Spleen (tissue), 11 donors: Measurements from ENCODE around the gene PCED1A. TPM values are rescaled to one million over a fixed set of nuclear protein-coding genes. Genes with fewer than 3 reads are reported as not detected.
A peak's percentile ranks its signal among the peaks of the same experiment; 100 is the strongest.

Source experiments
- DNase-seq: peaks from one replicate; pipeline ENCODE4 v3.0.0-alpha.2; 2020
- H3K27ac ChIP-seq, 8 donors: fragments of 200-600 bp; sonication (generic) in 7 of 8; 1 replicate in 4 of 8; 2 replicates in 4 of 8; pipeline versions ENCODE4 v1.5.0 to v1.8.0; 2016 to 2021; ENCODE audit warnings: inconsistent platforms in 4 of 8, mild to moderate bottlenecking in 4 of 8, moderate library complexity in 1 of 8
- H3K27me3 ChIP-seq, 7 donors: fragments of 200-600 bp; sonication (generic) in 6 of 7; replicated peaks in 1 of 7; 1 replicate in 4 of 7; 2 replicates in 3 of 7; pipeline versions ENCODE4 v1.5.0 to v1.8.0; 2016 to 2021; ENCODE audit warnings: inconsistent platforms in 3 of 7, mild to moderate bottlenecking in 1 of 7
- H3K36me3 ChIP-seq, 6 donors: fragments of 200-600 bp; sonication (generic) in 5 of 6; 1 replicate in 4 of 6; 2 replicates in 2 of 6; pipeline versions ENCODE4 v1.5.0 to v1.8.0; 2016 to 2021; ENCODE audit warnings: inconsistent platforms in 2 of 6
- H3K4me1 ChIP-seq, 6 donors: fragments of 200-600 bp; sonication (generic) in 5 of 6; 1 replicate in 3 of 6; 2 replicates in 3 of 6; pipeline versions ENCODE4 v1.5.0 to v1.8.0; 2016 to 2021; ENCODE audit warnings: inconsistent platforms in 3 of 6
- H3K4me3 ChIP-seq, 8 donors: fragments of 200-600 bp; sonication (generic) in 7 of 8; 1 replicate in 4 of 8; 2 replicates in 4 of 8; pipeline versions ENCODE4 v1.5.0 to v1.8.0; 2016 to 2021; ENCODE audit warnings: inconsistent platforms in 4 of 8, mild to moderate bottlenecking in 4 of 8, moderate library complexity in 2 of 8
- H3K9me3 ChIP-seq, 8 donors: fragments of 200-600 bp; sonication (generic) in 7 of 8; 1 replicate in 4 of 8; 2 replicates in 4 of 8; pipeline versions ENCODE4 v1.5.0 to v1.8.0; 2016 to 2021; ENCODE audit warnings: inconsistent platforms in 4 of 8
- CTCF ChIP-seq, 11 experiments: fragments of 200-600 bp in 7 of 11; fragments of 450-650 bp in 4 of 11; sonication (generic) in 4 of 11; IDR thresholded peaks in 8 of 11; conservative IDR thresholded peaks in 3 of 11; 1 replicate in 7 of 11; 2 replicates in 4 of 11; pipeline versions ENCODE4 v1.4.0 to v1.8.0; 2016 to 2021; ENCODE audit warnings: antibody characterized with exemption in 11 of 11, inconsistent platforms in 4 of 11, mild to moderate bottlenecking in 1 of 11
- POLR2A ChIP-seq, 3 donors: fragments of 450-650 bp; IDR thresholded peaks; one replicate each; pipeline ENCODE4 v1.5.1; 2017; ENCODE audit warnings: antibody characterized with exemption in 3 of 3, mild to moderate bottlenecking in 1 of 3
- POLR2AphosphoS5 ChIP-seq, 3 donors: sonication (generic); formaldehyde crosslinking; IDR thresholded peaks; one replicate each; pipeline ENCODE4 v1.5.1; 2017; ENCODE audit warnings: antibody characterized with exemption in 3 of 3
- WGBS, 5 donors: extraction: QIAGEN DNeasy Blood & Tissue Kit in 3 of 5; methylation state at CpG; one replicate each; pipeline versions ENCODE4 v1.1.5 to v1.1.7; 2013 to 2018; 5-methylcytosine and 5-hydroxymethylcytosine counted together
- intact Hi-C: fragments of 100-400 bp; cut with DNase I; formaldehyde crosslinking; loops from one replicate; pipeline ENCODE4 v1.15.0; 2023; ENCODE audit warnings: low total_unique reads
- polyA plus RNA-seq, 3 donors: library from polyadenylated mRNA; stranded (reverse); fragments of 200-250 nt; gene quantifications; one replicate each; pipeline ENCODE4 v1.2.1, GENCODE V29; 2013
- total RNA-seq, 7 donors: library from RNA; depleted of rRNA in 3 of 7; stranded (reverse); fragments of >200 nt in 3 of 7; fragmentation: NEBNext Ultra II Directional in 4 of 7; extraction: Animal tissue kit (Norgen Biotek cat#: 25700) in 4 of 7; gene quantifications; one replicate each; pipeline versions ENCODE4 v1.1.0 to v1.2.1, GENCODE V29; 2016 to 2021
- donor health status: healthy with polysubstance abuse.
- donor health status: DM: no; HTN: no; CAD: no; lungs with moderate emphysema.
- donor health status: DM: no; HTN: no; CAD: no.
- donor health status: Bipolar disorder and iron deficiency.
- donor health status: healthy.
- donor health status: DM: no; HTN: no; CAD: no.
- donor health status: DM: yes; HTN: yes; CAD: no.

PCED1A gene
- total and polyA plus RNA-seq, 10 donors: 38.2 to 165 (median 56.9) TPM

GRCh38 chr20:2879146-2879545 lies 38.7 kb upstream of the PCED1A start:
- no peaks in the 10 kb centered on the region for H3K27me3 ChIP-seq
- peaks cover 8 to 81% (median 36%) of the 10 kb centered on the region in 6 donors for H3K4me1 ChIP-seq
- TF ChIP-seq CTCF (IDR thresholded peaks at IDR 0.05 in 8 of 11, conservative IDR thresholded peaks at IDR 0.05 in 3 of 11) (no peak), POLR2AphosphoS5 (IDR thresholded peaks at IDR 0.05) (no peak), POLR2A (IDR thresholded peaks at IDR 0.05) (no peak)
- no peak overlapping the region for H3K4me3 ChIP-seq
- 83 to 86% (median 84%) methylated on average over 3 of the region's 3 CpGs for WGBS, 5 donors
- no peaks in the 10 kb centered on the region for H3K36me3 ChIP-seq
- no peaks in the 10 kb centered on the region for H3K9me3 ChIP-seq
- H3K27ac ChIP-seq: no peak overlapping the region
- intact Hi-C loops: loop anchor here (10.0 kb wide), 1 partner anchor 116 kb away; no protein-coding TSS in a partner anchor
- DNase-seq: no peak

GRCh38 chr20:2878515-2878914 lies 38.1 kb upstream of the PCED1A start:
- TF ChIP-seq POLR2A (IDR thresholded peaks at IDR 0.05) (no peak), CTCF (IDR thresholded peaks at IDR 0.05 in 8 of 11, conservative IDR thresholded peaks at IDR 0.05 in 3 of 11) (no peak), POLR2AphosphoS5 (IDR thresholded peaks at IDR 0.05) (no peak)
- Histone ChIP-seq H3K4me1 (peaks cover 8 to 80% (median 36%) of the 10 kb centered on the region in 6 donors), H3K9me3 (no peaks in the 10 kb centered on the region), H3K27me3 (no peaks in the 10 kb centered on the region), H3K36me3 (no peaks in the 10 kb centered on the region), H3K4me3 (no peak overlapping the region), H3K27ac (no peak overlapping the region)
- intact Hi-C loops: loop anchor here (10.0 kb wide), 1 partner anchor 116 kb away; no protein-coding TSS in a partner anchor
- no peak for DNase-seq
- 95 to 99% (median 98%) methylated on average over 1 of the region's 1 CpG for WGBS, 5 donors

- TF ChIP-seq CTCF (IDR thresholded peaks at IDR 0.05 in 8 of 11, conservative IDR thresholded peaks at IDR 0.05 in 3 of 11) (no peak), POLR2A (IDR thresholded peaks at IDR 0.05) (no peak), POLR2AphosphoS5 (IDR thresholded peaks at IDR 0.05) (no peak)
- H3K27ac ChIP-seq: no peak overlapping the region
- DNase-seq: no peak
- H3K36me3 ChIP-seq: no peaks in the 10 kb centered on the region
- H3K27me3 ChIP-seq: peaks cover 0 to 14% (median 0%) of the 10 kb centered on the region in 7 donors
- H3K4me1 ChIP-seq: peaks cover 8 to 92% (median 55%) of the 10 kb centered on the region in 6 donors
- H3K9me3 ChIP-seq: no peaks in the 10 kb centered on the region
- intact Hi-C loops: loop anchor here (10.0 kb wide), 1 partner anchor 119 kb away; no protein-coding TSS in a partner anchor
- H3K4me3 ChIP-seq: no peak overlapping the region
- 94 to 100% (median 96%) methylated on average over 5 of the region's 5 CpGs for WGBS, 5 donors
These were observed 35.3 kb upstream of the PCED1A start for GRCh38 chr20:2875690-2876203.

- WGBS, 5 donors: 25 to 48% (median 40%) methylated on average over 7 of the region's 7 CpGs
- intact Hi-C loops: loop anchor here (10.0 kb wide), 1 partner anchor 120 kb away; no protein-coding TSS in a partner anchor
- Histone ChIP-seq H3K27me3 (peaks cover 0 to 14% (median 0%) of the 10 kb centered on the region in 7 donors), H3K4me1 (peaks cover 8 to 87% (median 55%) of the 10 kb centered on the region in 6 donors), H3K9me3 (no peaks in the 10 kb centered on the region), H3K27ac (peak overlapping the region in 5 of 8 donors; percentile 91 to 94 (median 92)), H3K36me3 (no peaks in the 10 kb centered on the region), H3K4me3 (peak overlapping the region; percentile 81 to 95 (median 92))
- TF ChIP-seq POLR2AphosphoS5 (IDR thresholded peaks at IDR 0.05): no peak
- TF ChIP-seq CTCF (IDR thresholded peaks at IDR 0.05 in 8 of 11, conservative IDR thresholded peaks at IDR 0.05 in 3 of 11): no peak
- no peak for DNase-seq
These were observed 34.0 kb upstream of the PCED1A start for GRCh38 chr20:2874456-2874855.
